Neural crest cell (in vitro differentiated cells): ENCODE results near the gene KIAA1217. TPM values are rescaled to one million over a fixed set of nuclear protein-coding genes. Genes with fewer than 3 reads are reported as not detected.
A peak's percentile ranks its signal among the peaks of the same experiment; 100 is the strongest.

Experiments
- DNase-seq: peaks from one replicate; pipeline ENCODE4 v3.0.0; 2021; ENCODE audit warnings: low read depth, mixed read lengths, low spot score
- H3K27ac Mint-ChIP-seq: one replicate; pipeline ENCODE4 v1.8.0; 2021; ENCODE audit warnings: mild to moderate bottlenecking, mixed read lengths; ENCODE audit not compliant: unreplicated experiment
- H3K27me3 Mint-ChIP-seq: 2 replicates; pipeline ENCODE4 v1.8.0; 2021; ENCODE audit warnings: low read depth, mild to moderate bottlenecking, mixed read lengths
- H3K36me3 Mint-ChIP-seq: 2 replicates; pipeline ENCODE4 v1.8.0; 2021; ENCODE audit warnings: low read depth, mild to moderate bottlenecking, mixed read lengths
- H3K4me1 Mint-ChIP-seq: 2 replicates; pipeline ENCODE4 v1.8.0; 2021; ENCODE audit warnings: mixed read lengths
- H3K4me3 Mint-ChIP-seq: one replicate; pipeline ENCODE4 v1.8.0; 2021; ENCODE audit warnings: mild to moderate bottlenecking, mixed read lengths
- H3K9me3 Mint-ChIP-seq: 2 replicates; pipeline ENCODE4 v1.8.0; 2021; ENCODE audit warnings: mixed read lengths
- total RNA-seq: library from RNA; stranded (reverse); gene quantifications from 2 replicates; pipeline ENCODE4 v1.2.1, GENCODE V29; 2021
- TF ChIP-seq, protein P1 (sequence below): fragments of 200-600 bp; sonication (generic); conservative IDR thresholded peaks from 2 replicates; pipeline ENCODE4 v1.5.0; 2021; ENCODE audit warnings: antibody characterized with exemption, mild to moderate bottlenecking

KIAA1217 gene
- total RNA-seq, 1 donor from 2014 or later: 10.5 TPM

DNA sequence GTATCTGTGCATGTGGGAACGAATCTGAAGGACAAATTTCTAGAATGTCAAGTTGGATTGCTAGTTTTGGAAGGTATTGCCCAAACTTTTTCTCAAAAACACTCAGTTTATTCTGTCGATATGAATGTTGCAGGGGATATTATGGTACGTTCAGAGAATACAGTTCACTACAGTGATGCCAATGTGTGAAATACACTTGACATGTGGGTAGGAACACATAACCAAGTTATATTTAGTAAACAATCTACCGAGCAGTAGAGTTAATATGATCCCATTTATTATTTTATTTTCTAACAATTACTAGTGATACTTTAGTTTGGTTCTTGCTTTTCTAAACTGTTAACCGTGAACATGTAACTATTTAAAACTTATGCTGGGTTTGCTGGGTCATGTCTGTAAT is 37.4 kb downstream of the KIAA1217 start:
- Mint-ChIP-seq H3K9me3 (no peaks in the 10 kb centered on the region), H3K27ac (no peak overlapping the region), H3K4me3 (no peak overlapping the region), H3K36me3 (peaks cover 2% of the 10 kb centered on the region), H3K4me1 (peaks cover 36% of the 10 kb centered on the region), H3K27me3 (no peaks in the 10 kb centered on the region)
- DNase-seq: no peak
- TF ChIP-seq, protein P1, sequence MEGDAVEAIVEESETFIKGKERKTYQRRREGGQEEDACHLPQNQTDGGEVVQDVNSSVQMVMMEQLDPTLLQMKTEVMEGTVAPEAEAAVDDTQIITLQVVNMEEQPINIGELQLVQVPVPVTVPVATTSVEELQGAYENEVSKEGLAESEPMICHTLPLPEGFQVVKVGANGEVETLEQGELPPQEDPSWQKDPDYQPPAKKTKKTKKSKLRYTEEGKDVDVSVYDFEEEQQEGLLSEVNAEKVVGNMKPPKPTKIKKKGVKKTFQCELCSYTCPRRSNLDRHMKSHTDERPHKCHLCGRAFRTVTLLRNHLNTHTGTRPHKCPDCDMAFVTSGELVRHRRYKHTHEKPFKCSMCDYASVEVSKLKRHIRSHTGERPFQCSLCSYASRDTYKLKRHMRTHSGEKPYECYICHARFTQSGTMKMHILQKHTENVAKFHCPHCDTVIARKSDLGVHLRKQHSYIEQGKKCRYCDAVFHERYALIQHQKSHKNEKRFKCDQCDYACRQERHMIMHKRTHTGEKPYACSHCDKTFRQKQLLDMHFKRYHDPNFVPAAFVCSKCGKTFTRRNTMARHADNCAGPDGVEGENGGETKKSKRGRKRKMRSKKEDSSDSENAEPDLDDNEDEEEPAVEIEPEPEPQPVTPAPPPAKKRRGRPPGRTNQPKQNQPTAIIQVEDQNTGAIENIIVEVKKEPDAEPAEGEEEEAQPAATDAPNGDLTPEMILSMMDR: no peak

DNA sequence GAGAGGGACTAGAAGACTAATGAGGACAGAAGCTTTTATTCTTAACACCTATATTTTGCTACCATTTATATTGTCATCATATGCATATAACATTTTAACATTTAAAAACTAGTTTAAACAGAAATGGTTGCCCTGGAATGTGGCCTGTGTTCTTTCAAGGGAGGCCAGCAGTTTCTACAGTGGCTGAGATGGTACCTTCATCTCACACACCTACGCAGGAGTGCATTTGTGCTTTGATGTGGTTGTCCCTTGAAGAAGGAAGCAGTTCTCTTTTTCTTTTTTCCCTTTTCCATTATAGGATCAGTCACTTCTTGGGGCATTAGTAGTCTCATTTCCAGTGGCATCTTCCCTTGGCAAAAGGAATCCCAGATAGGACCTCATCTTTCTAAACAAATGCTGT is 38.9 kb downstream of the KIAA1217 start:
- Mint-ChIP-seq H3K27ac (no peak overlapping the region), H3K36me3 (peaks cover 2% of the 10 kb centered on the region), H3K9me3 (no peaks in the 10 kb centered on the region), H3K27me3 (no peaks in the 10 kb centered on the region), H3K4me3 (no peak overlapping the region), H3K4me1 (peaks cover 38% of the 10 kb centered on the region)
- TF ChIP-seq, protein P1: no peak
- no peak for DNase-seq

DNA sequence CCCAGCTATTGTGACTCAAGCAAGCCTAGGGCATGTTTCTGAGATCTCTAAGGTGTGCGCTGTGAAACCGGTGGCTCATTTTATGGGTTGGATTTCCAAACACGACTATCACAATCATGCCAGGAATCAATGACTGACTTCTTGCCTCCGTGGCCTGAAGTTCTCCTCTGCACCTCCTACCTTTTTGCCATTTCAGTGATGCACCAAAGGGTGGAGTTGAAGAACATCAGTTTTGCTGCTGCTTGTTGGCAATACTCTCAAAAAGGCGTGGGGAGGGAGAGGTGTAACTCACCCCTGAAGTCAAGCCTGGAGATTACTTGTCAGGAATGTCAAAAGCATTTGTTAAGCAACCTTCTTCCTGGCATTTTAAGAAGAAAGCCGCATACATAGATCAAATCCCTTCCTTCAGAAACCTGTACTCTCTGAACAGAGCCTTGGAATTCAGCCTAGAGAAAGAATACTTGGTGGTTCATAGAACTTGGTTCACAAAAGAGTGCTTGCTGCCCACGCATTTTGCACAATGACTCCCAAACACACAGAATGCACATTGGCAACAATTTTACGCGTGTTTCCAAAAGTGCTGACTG is 41.0 kb downstream of the KIAA1217 start:
- no peak for DNase-seq
- Mint-ChIP-seq H3K27ac (no peak overlapping the region), H3K9me3 (no peaks in the 10 kb centered on the region), H3K27me3 (no peaks in the 10 kb centered on the region), H3K4me1 (peaks cover 41% of the 10 kb centered on the region), H3K36me3 (peaks cover 2% of the 10 kb centered on the region), H3K4me3 (no peak overlapping the region)
- TF ChIP-seq, protein P1: no peak

DNA sequence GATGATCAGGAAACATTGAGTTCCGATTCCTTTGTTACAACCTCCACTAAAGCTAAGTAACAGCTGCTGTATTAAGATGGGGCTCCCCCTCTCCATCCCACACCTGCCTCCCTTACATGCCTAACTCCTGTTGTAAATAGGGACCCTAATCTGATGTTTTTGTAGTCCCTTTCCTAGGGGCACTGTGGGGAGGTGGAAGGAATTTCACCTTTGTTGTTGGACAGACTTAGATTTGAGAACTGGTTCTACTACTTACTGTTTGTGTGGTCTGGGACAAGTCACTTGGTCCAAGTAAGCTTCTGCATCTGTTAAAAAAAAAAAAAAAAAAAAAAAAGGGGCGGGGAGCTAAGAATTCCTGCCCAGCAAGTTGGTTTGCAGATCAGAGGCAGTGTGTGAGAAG is 42.6 kb downstream of the KIAA1217 start:
- H3K27ac Mint-ChIP-seq: peak overlapping the region; percentile 47
- TF ChIP-seq, protein P1: no peak
- H3K36me3 Mint-ChIP-seq: no peaks in the 10 kb centered on the region
- H3K27me3 Mint-ChIP-seq: no peaks in the 10 kb centered on the region
- H3K4me1 Mint-ChIP-seq: peaks cover 38% of the 10 kb centered on the region
- no peak for DNase-seq
- H3K9me3 Mint-ChIP-seq: no peaks in the 10 kb centered on the region
- no peak overlapping the region for H3K4me3 Mint-ChIP-seq

DNA sequence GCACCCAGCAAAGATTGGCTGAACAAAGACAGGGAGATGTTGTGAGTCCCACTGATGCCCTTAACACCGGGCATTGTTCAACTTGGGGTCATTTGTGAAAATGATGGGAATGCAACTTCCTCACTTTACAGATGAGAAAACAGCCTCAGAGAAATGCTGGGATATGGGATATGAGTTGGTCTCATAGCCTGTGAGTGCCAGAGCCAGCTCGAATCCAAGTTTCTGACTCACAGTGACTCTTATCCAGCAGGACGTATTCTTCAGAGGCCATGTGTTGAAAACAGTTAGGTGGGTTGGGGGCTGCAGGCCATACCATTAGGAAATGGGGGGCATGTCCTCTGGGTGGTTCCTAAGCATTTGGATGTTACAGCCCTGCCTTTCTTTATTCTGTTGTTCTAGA is 45.2 kb downstream of the KIAA1217 start:
- no peaks in the 10 kb centered on the region for H3K36me3 Mint-ChIP-seq
- H3K9me3 Mint-ChIP-seq: no peaks in the 10 kb centered on the region
- no peaks in the 10 kb centered on the region for H3K27me3 Mint-ChIP-seq
- H3K27ac Mint-ChIP-seq: no peak overlapping the region
- H3K4me1 Mint-ChIP-seq: peaks cover 41% of the 10 kb centered on the region
- no peak overlapping the region for H3K4me3 Mint-ChIP-seq
- no peak for DNase-seq
- TF ChIP-seq, protein P1: no peak
